Natural killer cell (primary cell): ENCODE results near the gene ENTPD1. TPM values are rescaled to one million over a fixed set of nuclear protein-coding genes. Genes with fewer than 3 reads are reported as not detected.

ENCODE experiments used
- ATAC-seq, 3 donors: fragments of 150-1000 bp in 2 of 3; fragments of 200-7000 bp in 1 of 3; cut with Tn5 transposase; 1 replicate in 1 of 3; 2 replicates in 2 of 3; pipeline ENCODE4 v1.10.0; 2021; ENCODE audit warnings: mild to moderate bottlenecking in 2 of 3, moderate library complexity in 2 of 3
- DNase-seq, 2 donors: peaks; one replicate each; pipeline versions ENCODE4 v3.0.0 to v3.0.0-alpha.2; 2013 to 2021; ENCODE audit warnings: mixed read lengths in 1 of 2
- H3K27ac ChIP-seq: one replicate; pipeline ENCODE4 v1.5.1; 2013; ENCODE audit warnings: mild to moderate bottlenecking, low read length
- H3K27me3 ChIP-seq: one replicate; pipeline ENCODE4 v1.6.1; 2013; ENCODE audit warnings: low read length; ENCODE audit not compliant: control insufficient read depth, insufficient read depth
- H3K36me3 ChIP-seq: one replicate; pipeline ENCODE4 v1.6.1; 2013; ENCODE audit warnings: low read length; ENCODE audit not compliant: control insufficient read depth, insufficient read depth
- H3K4me1 ChIP-seq: one replicate; pipeline ENCODE4 v1.6.1; 2013; ENCODE audit warnings: low read length; ENCODE audit not compliant: control insufficient read depth, insufficient read depth
- H3K4me3 ChIP-seq: one replicate; pipeline ENCODE4 v1.5.1; 2013; ENCODE audit warnings: low read length
- H3K9me3 ChIP-seq: one replicate; pipeline ENCODE4 v1.6.1; 2013; ENCODE audit warnings: low read length; ENCODE audit not compliant: control insufficient read depth, insufficient read depth
- H3K27ac Mint-ChIP-seq, 2 donors: one replicate each; pipeline ENCODE4 v1.8.0; 2022; ENCODE audit warnings: mild to moderate bottlenecking in 2 of 2, mixed read lengths in 2 of 2, moderate library complexity in 1 of 2
- H3K27me3 Mint-ChIP-seq, 2 donors: one replicate each; pipeline ENCODE4 v1.8.0; 2022; ENCODE audit warnings: low read depth in 2 of 2, mixed read lengths in 2 of 2
- H3K36me3 Mint-ChIP-seq: one replicate; pipeline ENCODE4 v1.8.0; 2022; ENCODE audit warnings: mixed read lengths
- H3K4me1 Mint-ChIP-seq, 2 donors: one replicate each; pipeline ENCODE4 v1.8.0; 2022; ENCODE audit warnings: mixed read lengths in 2 of 2
- H3K4me3 Mint-ChIP-seq: one replicate; pipeline ENCODE4 v1.8.0; 2022; ENCODE audit warnings: mild to moderate bottlenecking, moderate library complexity, mixed read lengths
- H3K9me3 Mint-ChIP-seq, 2 donors: one replicate each; pipeline ENCODE4 v1.8.0; 2022; ENCODE audit warnings: mixed read lengths in 2 of 2
- WGBS: methylation state at CpG from one replicate; pipeline ENCODE4 v1.1.7; 2013; ENCODE audit warnings: missing lambda C conversion rate; ENCODE audit not compliant: insufficient coverage; 5-methylcytosine and 5-hydroxymethylcytosine counted together
- intact Hi-C: fragments of 100-400 bp; cut with micrococcal nuclease; formaldehyde crosslinking; loops from one replicate; pipeline ENCODE4 v1.14.2; 2022
- total RNA-seq, 4 donors: library from RNA; stranded (reverse); fragments of 120-200 nt in 1 of 4; gene quantifications; one replicate each; pipeline versions ENCODE4 v1.2.3 to v1.2.4, GENCODE V29; 2013 to 2022
- TF ChIP-seq, protein P1 (sequence below): fragments of 200-600 bp; IDR thresholded peaks from one replicate; pipeline ENCODE4 v1.8.0; 2022; ENCODE audit warnings: antibody characterized with exemption

Gene ENTPD1
- total RNA-seq, 3 donors from 2014 or later (not counting 1 experiment from before 2014, with no cell fraction given) = 1.3 to 6.2 (median 3.1) TPM

DNA sequence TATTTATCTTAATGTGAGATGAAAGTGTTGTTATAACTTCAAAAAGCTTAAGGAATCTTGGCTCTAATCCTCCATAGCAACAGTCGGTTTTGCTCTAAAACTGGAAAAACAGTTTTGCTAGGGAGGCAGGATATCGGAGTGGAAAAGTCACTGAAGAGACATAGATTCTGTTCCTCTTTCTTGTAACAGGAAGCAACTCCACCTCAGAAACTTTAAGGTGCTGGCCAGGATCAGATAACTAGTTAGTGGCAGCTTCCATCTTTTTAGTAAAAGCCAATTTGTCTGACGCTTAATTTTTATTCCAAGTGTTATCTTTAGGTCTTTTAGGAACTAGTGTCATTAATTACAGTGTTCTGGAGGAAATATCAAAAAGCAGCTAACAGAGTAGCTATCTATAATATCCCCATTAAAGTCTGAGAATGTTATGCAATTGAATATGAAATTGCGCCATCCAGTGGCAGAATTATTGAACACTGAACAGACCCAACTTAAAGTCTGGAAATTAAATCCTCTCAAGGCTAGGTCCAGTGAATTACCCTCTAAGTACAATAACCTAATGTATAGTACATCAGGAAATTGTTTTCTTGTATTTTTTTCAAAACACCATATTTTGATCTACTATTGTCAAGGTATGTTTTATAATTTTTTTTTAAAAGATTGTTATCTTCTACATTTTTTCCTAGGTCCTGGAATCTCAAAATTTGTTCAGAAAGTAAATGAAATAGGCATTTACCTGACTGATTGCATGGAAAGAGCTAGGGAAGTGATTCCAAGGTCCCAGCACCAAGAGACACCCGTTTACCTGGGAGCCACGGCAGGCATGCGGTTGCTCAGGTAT lies 85.9 kb downstream of the ENTPD1 start:
- TF ChIP-seq, protein P1, sequence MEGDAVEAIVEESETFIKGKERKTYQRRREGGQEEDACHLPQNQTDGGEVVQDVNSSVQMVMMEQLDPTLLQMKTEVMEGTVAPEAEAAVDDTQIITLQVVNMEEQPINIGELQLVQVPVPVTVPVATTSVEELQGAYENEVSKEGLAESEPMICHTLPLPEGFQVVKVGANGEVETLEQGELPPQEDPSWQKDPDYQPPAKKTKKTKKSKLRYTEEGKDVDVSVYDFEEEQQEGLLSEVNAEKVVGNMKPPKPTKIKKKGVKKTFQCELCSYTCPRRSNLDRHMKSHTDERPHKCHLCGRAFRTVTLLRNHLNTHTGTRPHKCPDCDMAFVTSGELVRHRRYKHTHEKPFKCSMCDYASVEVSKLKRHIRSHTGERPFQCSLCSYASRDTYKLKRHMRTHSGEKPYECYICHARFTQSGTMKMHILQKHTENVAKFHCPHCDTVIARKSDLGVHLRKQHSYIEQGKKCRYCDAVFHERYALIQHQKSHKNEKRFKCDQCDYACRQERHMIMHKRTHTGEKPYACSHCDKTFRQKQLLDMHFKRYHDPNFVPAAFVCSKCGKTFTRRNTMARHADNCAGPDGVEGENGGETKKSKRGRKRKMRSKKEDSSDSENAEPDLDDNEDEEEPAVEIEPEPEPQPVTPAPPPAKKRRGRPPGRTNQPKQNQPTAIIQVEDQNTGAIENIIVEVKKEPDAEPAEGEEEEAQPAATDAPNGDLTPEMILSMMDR = peak; percentile 73
- Histone ChIP-seq H3K27ac (peak overlapping the region; percentile 36), H3K4me3 (no peak overlapping the region), H3K36me3 (no peaks in the 10 kb centered on the region), H3K27me3 (no peaks in the 10 kb centered on the region), H3K4me1 (peaks cover 11% of the 10 kb centered on the region), H3K9me3 (no peaks in the 10 kb centered on the region)
- Mint-ChIP-seq H3K27ac (peak overlapping the region in 1 of 2 donors; percentile 67), H3K4me3 (no peak overlapping the region), H3K36me3 (no peaks in the 10 kb centered on the region), H3K27me3 (no peaks in the 10 kb centered on the region), H3K9me3 (no peaks in the 10 kb centered on the region), H3K4me1 (peaks cover 9 to 12% of the 10 kb centered on the region in 2 donors)
- intact Hi-C loops = loop anchor here (1.0 kb wide), 1 partner anchor 148 kb away; no protein-coding TSS in a partner anchor
- peak; percentile 81 to 90 (median 86) for ATAC-seq
- WGBS = 49% methylated on average over 5 of the region's 7 CpGs
- DNase-seq = peak in 1 of 2 donors; percentile 82

DNA sequence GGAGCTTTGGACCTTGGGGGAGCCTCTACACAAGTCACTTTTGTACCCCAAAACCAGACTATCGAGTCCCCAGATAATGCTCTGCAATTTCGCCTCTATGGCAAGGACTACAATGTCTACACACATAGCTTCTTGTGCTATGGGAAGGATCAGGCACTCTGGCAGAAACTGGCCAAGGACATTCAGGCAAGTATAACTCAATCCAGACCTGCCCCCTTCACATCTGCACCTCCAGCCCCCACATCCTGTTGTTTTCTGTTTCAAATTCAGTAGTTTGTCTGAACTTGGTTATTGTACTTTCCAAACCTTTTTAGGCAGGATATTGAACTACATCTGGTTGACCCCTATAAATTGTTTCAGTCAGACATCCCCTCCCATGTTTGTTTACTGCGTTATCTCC lies 89.4 kb downstream of the ENTPD1 start:
- 94% methylated on average over 2 of the region's 3 CpGs for WGBS
- H3K4me1 ChIP-seq = peaks cover 5% of the 10 kb centered on the region
- no peaks in the 10 kb centered on the region for H3K9me3 Mint-ChIP-seq
- no peaks in the 10 kb centered on the region for H3K36me3 Mint-ChIP-seq
- H3K9me3 ChIP-seq = no peaks in the 10 kb centered on the region
- TF ChIP-seq, protein P1 = no peak
- no peak overlapping the region for H3K27ac ChIP-seq
- H3K4me3 Mint-ChIP-seq = no peak overlapping the region
- no peaks in the 10 kb centered on the region for H3K27me3 Mint-ChIP-seq
- peaks cover 0 to 5% of the 10 kb centered on the region in 2 donors for H3K4me1 Mint-ChIP-seq
- no peaks in the 10 kb centered on the region for H3K36me3 ChIP-seq
- H3K27me3 ChIP-seq = no peaks in the 10 kb centered on the region
- no peak for DNase-seq
- H3K27ac Mint-ChIP-seq = peak overlapping the region in 1 of 2 donors; percentile 23
- intact Hi-C loops = no loop called here
- ATAC-seq = peak in 1 of 3 donors; percentile 24
- H3K4me3 ChIP-seq = no peak overlapping the region

DNA sequence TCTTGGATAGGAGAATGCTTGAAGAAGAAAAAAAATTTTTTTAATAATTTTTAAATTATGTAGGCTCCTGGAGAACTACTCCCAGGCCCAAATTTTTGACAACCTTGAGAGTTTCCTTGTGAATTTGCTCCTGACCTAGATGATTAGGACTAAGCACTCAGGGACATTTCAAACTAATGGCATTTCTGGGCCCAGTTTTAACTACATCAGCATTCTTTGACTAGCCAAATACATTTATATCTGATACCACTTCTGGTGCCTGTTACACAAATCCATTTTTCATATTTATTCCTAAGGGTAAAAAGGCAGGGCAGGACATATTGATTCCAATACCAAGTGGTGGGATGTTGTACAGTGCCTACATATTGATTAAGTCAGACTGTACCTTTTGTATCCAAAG lies 91.0 kb downstream of the ENTPD1 start:
- TF ChIP-seq, protein P1 = no peak
- Mint-ChIP-seq H3K27ac (no peak overlapping the region), H3K4me3 (no peak overlapping the region), H3K9me3 (no peaks in the 10 kb centered on the region), H3K27me3 (no peaks in the 10 kb centered on the region), H3K4me1 (no peaks in the 10 kb centered on the region), H3K36me3 (no peaks in the 10 kb centered on the region)
- no peak overlapping the region for H3K27ac ChIP-seq
- ATAC-seq (no peak), DNase-seq (no peak)
- no peaks in the 10 kb centered on the region for H3K9me3 ChIP-seq
- H3K4me3 ChIP-seq = no peak overlapping the region
- intact Hi-C loops = no loop called here
- no peaks in the 10 kb centered on the region for H3K4me1 ChIP-seq
- no peaks in the 10 kb centered on the region for H3K36me3 ChIP-seq
- no peaks in the 10 kb centered on the region for H3K27me3 ChIP-seq
